22Rv1 (cell line): Measurements from ENCODE around the gene B3GLCT.

ENCODE experiments used
- ZFX ChIP-seq: fragments of 450-650 bp; IDR thresholded peaks from 2 replicates; pipeline ENCODE4 v1.6.1; 2017; ENCODE audit warnings: antibody characterized with exemption, borderline replicate concordance
- TF ChIP-seq, protein P1 (sequence below): fragments of 450-650 bp; IDR thresholded peaks from 2 replicates; pipeline ENCODE4 v1.5.1; 2017; ENCODE audit warnings: mild to moderate bottlenecking

DNA sequence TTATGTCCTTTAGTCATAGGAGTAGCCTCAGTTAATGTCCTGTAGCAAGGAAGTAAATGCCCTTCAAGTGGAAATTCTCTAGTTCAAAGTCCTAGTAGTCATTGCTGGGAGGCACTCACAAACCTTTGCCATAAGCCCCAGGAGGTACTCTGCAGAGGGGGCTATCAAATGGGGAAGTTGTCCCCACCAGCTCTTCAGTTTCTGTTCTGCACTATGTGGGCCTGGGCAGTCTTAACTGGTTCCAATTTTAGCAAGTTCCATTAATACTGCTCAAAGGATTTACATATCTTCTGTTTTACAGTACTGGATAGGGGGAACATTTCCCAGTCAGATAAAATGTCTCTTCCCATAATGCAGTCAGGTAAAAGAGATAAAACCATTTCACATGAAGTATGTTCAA, 101.3 kb downstream of the B3GLCT start:
- TF ChIP-seq, protein P1, sequence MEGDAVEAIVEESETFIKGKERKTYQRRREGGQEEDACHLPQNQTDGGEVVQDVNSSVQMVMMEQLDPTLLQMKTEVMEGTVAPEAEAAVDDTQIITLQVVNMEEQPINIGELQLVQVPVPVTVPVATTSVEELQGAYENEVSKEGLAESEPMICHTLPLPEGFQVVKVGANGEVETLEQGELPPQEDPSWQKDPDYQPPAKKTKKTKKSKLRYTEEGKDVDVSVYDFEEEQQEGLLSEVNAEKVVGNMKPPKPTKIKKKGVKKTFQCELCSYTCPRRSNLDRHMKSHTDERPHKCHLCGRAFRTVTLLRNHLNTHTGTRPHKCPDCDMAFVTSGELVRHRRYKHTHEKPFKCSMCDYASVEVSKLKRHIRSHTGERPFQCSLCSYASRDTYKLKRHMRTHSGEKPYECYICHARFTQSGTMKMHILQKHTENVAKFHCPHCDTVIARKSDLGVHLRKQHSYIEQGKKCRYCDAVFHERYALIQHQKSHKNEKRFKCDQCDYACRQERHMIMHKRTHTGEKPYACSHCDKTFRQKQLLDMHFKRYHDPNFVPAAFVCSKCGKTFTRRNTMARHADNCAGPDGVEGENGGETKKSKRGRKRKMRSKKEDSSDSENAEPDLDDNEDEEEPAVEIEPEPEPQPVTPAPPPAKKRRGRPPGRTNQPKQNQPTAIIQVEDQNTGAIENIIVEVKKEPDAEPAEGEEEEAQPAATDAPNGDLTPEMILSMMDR: no peak
- TF ChIP-seq ZFX: no peak
